GM19328 (cell line): ENCODE measurements around the gene GGACT.
"Not testable (repeated sequence)": the region's sequence is repeated elsewhere in the genome, so short reads cannot be mapped to it uniquely, and the experiment has no call there.

Source experiments
- ATAC-seq: cut with Tn5 transposase; IDR thresholded peaks from one replicate; pipeline ENCODE4 v1.9.1; 2021; ENCODE audit warnings: mild to moderate bottlenecking, moderate library complexity; ENCODE audit not compliant: unreplicated experiment

GGACT gene

GRCh38 chr13:100532090-100532766, 56.4 kb downstream of the GGACT start:
- no peak for ATAC-seq

DNA sequence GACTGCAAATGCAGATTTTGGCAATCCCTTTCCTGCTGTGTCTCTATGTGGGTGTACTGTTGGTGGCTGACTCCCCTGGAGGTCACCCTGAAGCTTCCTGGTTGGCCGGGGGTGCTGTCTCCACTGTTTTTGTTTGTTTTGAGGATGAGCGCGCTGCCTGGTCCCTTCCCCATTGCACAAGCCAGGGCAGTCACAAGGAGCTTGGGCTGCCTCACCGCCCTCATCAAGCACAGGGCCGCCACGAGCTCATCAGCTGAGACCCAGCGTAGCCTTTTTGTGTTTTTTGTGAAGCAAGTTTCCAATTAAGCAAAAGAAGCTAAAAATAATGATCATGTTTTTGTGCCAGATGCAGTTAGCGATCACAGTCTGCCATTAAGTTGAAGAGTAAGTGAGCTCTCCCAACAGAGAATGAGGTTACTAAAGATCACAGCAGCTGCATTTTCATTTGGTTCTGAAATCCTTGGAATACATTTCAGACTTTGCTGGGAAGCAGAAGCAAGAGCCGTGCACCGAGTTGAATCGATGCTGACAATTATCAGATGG, 57.8 kb downstream of the GGACT start:
- no peak for ATAC-seq

- ATAC-seq = no peak
Observed at GRCh38 chr13:100529666-100530377, 58.8 kb downstream of the GGACT start.

GRCh38 chr13:100528820-100529219, 59.8 kb downstream of the GGACT start:
- no peak for ATAC-seq

- ATAC-seq = no peak
Observed at GRCh38 chr13:100528353-100528752, 60.2 kb downstream of the GGACT start.

GRCh38 chr13:100527644-100528043, 60.9 kb downstream of the GGACT start:
- no peak for ATAC-seq

DNA sequence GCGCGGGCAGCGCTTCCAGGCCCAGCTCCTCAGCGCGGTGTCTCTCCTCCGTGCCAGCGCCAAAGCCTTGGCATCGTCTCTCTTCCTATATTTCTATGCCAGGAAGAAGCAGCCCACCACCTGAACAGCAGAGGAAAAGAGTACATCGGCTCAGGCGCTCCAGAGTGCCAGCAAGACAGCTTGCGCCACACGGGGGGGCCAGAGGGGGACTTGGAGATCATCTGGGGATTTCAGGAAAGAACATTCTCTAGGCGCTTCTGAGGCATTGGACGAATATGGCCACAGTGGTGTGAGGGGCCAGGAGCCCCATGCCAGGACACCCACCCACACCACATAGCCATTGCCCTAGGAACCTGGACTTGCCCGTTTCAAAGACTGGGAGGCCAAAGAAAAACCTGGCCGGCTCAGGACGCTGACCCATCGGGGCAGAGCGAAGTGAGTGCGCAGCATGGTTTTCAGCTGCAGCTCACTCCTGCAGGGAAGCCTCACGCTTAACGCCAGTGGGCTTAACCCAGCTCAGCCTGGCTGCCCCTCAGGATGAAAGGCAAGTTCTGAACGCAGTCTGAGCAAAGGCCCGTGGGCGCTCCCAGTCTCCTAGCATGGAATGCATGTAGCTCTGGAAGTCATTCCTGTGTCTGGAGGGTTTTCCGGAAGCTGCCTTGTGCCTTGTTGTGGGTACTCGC, 62.1 kb downstream of the GGACT start:
- ATAC-seq = no peak

- ATAC-seq = no peak
Observed at GRCh38 chr13:100525453-100526317, 62.9 kb downstream of the GGACT start.

- not testable (repeated sequence) for ATAC-seq
Observed at GRCh38 chr13:100524688-100525087, 63.9 kb downstream of the GGACT start.

DNA sequence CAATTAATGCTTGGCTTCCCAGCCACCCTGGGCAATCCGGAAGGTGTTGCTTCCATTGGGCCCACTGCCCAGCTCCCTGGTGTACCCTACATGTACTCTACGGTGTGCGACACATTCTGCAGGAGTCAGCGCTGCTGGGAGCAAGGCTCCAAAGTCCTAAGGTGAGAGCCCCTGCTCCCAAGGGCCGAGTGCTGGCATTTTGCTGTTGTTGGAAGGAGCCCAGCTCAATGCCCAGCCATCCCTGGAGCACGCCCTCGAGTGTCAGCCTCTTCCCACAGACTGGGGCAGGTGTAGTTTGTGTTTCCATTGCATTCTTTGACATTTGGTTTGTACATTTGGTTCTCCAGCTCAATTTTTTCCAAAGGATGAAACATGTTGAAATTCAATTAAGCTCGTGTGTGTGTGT, 64.6 kb downstream of the GGACT start:
- no peak for ATAC-seq

- ATAC-seq = no peak
Observed at GRCh38 chr13:100523411-100523810, 65.2 kb downstream of the GGACT start.

DNA sequence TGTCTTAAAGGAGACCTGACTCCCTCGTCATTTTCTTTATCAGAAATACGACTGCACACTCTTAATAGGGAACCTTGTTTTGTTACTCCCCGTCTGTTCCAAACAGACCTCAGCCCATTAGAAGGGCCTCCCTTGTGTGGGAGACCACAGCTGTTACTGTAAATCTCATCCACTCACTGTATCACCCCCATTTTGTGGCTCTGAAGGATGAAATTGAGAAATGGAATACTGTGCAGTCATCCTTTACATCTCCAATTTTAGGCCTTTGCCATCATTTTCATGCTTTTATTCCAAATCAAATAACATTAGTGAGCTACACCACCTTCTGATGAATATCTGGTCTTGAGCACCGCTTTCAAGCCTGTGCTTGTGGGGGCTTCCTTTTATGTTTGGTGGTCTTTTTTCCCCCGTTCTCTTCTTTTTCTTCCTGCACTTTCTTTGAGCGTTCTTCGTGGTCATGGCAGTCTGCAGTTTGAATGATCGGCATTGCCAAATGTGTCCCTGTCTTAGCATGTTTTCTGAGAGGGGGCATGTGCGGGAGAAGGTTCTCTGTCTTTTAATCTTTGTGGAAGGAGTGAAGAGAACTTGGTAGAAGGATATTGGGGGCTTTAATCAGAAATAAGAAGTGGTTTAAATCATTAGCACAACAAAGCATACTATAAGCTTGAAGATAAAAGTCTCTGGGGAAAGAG, 65.8 kb downstream of the GGACT start:
- no peak for ATAC-seq

DNA sequence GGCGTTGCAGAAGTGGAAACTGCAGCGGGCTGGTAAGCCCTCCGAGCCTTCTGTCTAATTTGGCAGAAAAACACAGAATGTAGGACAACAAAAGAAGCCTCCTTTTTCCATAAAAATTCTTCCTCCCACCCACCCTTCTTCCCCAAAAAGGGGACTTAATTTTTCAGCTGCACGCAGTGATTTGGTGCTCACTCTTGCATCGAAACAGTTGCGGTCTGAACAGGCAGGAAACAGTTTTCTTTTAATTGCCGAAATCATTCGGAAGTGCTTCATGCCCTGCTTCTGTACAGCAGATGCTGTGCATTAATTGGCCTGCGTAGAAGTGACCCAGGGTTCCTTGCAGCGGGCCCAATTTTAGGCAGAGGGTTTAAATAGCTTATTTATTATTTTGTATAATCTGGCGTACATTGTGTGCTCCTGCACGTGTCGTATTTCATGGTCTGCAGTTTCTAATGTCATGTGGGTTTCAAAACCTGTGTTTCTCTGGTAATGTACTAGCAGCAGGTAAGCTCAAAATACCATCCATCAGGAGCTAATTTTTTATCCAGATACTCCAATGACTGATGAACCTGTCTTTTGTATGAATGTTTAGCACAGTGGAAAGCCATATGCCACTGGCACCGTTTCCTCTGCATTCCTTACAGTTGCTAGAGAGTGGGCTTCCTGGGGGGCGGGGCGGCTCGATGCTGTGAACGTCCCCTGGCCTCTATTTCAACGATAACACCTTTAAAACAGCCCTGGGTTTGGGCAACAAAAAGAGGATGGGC, 66.6 kb downstream of the GGACT start:
- ATAC-seq = no peak

- ATAC-seq = no peak
Observed at GRCh38 chr13:100520936-100521850, 67.4 kb downstream of the GGACT start.

- no peak for ATAC-seq
Observed at GRCh38 chr13:100519626-100520025, 69.0 kb downstream of the GGACT start.

- ATAC-seq = no peak
Observed at GRCh38 chr13:100518394-100519062, 70.1 kb downstream of the GGACT start.

- ATAC-seq = no peak
Observed at GRCh38 chr13:100517728-100518127, 70.9 kb downstream of the GGACT start.

GRCh38 chr13:100517135-100517534, 71.5 kb downstream of the GGACT start:
- ATAC-seq = no peak
